Measurements from ENCODE around the gene WDR37.
"Not testable (repeated sequence)": the region's sequence is repeated elsewhere in the genome, so short reads cannot be mapped to it uniquely, and the experiment has no call there.

DNA sequence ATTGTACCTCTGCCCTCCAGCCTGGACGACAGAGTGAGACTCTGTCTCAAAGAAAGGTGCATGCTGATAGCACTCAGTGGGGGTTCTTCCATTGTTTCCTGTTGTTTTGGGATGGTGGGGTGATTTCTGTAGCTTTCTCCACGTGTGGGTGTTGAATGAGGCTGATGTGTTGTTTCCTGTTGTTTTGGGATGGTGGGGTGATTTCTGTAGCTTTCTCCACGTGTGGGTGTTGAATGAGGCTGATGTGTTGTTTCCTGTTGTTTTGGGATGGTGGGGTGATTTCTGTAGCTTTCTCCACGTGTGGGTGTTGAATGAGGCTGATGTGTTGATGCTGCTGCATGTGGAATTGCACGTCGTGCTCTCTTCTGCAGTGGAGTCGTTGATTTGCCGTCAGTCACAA, 46.2 kb upstream of the WDR37 start:
- TF ChIP-seq, protein P1, sequence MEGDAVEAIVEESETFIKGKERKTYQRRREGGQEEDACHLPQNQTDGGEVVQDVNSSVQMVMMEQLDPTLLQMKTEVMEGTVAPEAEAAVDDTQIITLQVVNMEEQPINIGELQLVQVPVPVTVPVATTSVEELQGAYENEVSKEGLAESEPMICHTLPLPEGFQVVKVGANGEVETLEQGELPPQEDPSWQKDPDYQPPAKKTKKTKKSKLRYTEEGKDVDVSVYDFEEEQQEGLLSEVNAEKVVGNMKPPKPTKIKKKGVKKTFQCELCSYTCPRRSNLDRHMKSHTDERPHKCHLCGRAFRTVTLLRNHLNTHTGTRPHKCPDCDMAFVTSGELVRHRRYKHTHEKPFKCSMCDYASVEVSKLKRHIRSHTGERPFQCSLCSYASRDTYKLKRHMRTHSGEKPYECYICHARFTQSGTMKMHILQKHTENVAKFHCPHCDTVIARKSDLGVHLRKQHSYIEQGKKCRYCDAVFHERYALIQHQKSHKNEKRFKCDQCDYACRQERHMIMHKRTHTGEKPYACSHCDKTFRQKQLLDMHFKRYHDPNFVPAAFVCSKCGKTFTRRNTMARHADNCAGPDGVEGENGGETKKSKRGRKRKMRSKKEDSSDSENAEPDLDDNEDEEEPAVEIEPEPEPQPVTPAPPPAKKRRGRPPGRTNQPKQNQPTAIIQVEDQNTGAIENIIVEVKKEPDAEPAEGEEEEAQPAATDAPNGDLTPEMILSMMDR (IDR thresholded peaks at IDR 0.05), result not testable (repeated sequence)
- TF ChIP-seq POLR2A (IDR thresholded peaks at IDR 0.05), result not testable (repeated sequence)
